HFF-Myc (cell line): Measurements from ENCODE around the gene ATCAY.

Experiments used
- DNase-seq: peaks from one replicate; pipeline ENCODE4 v3.0.0-alpha.2; 2011; ENCODE audit warnings: low read depth; ENCODE audit errors: extremely low read depth
- H3K4me3 ChIP-seq: replicated peaks from 2 replicates; pipeline ENCODE4 v1.5.1; 2011; ENCODE audit warnings: low read depth, mild to moderate bottlenecking, control low read depth, low read length
- CTCF ChIP-seq: IDR thresholded peaks from 2 replicates; pipeline ENCODE4 v1.5.1; 2012; ENCODE audit warnings: mild to moderate bottlenecking, low read depth, low read length, control low read depth; ENCODE audit errors: missing control alignments

Gene ATCAY

GRCh38 chr19:3975144-3975543 lies 94.7 kb downstream of the ATCAY start:
- no peak for DNase-seq
- H3K4me3 ChIP-seq: no peak overlapping the region
- no peak for TF ChIP-seq CTCF

- DNase-seq: no peak
- H3K4me3 ChIP-seq: no peak overlapping the region
- no peak for TF ChIP-seq CTCF
These were observed 95.2 kb downstream of the ATCAY start for GRCh38 chr19:3975637-3976087.

GRCh38 chr19:3976495-3977241 lies 96.2 kb downstream of the ATCAY start:
- no peak overlapping the region for H3K4me3 ChIP-seq
- no peak for DNase-seq
- TF ChIP-seq CTCF: no peak
